GF-D8 (cell line): ENCODE measurements around the gene ERVH48-1.
A peak's percentile ranks its signal among the peaks of the same experiment; 100 is the strongest.
"Not testable (repeated sequence)": the region's sequence is repeated elsewhere in the genome, so short reads cannot be mapped to it uniquely, and the experiment has no call there.

Experiments used
- DNase-seq: peaks from one replicate; lab custom pipeline; 2025; lab: John Stamatoyannopoulos, UW

ERVH48-1 gene

GRCh38 chr21:42939582-42940413, 14.4 kb upstream of the ERVH48-1 start:
- DNase-seq = peak; percentile 75

GRCh38 chr21:42938606-42938995, 13.2 kb upstream of the ERVH48-1 start:
- DNase-seq = not testable (repeated sequence)

GRCh38 chr21:42937960-42938605, 12.7 kb upstream of the ERVH48-1 start:
- no peak for DNase-seq

- not testable (repeated sequence) for DNase-seq
These were observed 11.9 kb upstream of the ERVH48-1 start for GRCh38 chr21:42937034-42937940.

- DNase-seq = not testable (repeated sequence)
These were observed 10.9 kb upstream of the ERVH48-1 start for GRCh38 chr21:42936360-42936759.

- not testable (repeated sequence) for DNase-seq
These were observed 8.5 kb upstream of the ERVH48-1 start for GRCh38 chr21:42933973-42934372.

GRCh38 chr21:42933137-42933970, 7.9 kb upstream of the ERVH48-1 start:
- DNase-seq = not testable (repeated sequence)

- not testable (repeated sequence) for DNase-seq
These were observed 7.1 kb upstream of the ERVH48-1 start for GRCh38 chr21:42932378-42933136.

GRCh38 chr21:42931560-42932235, 6.3 kb upstream of the ERVH48-1 start:
- peak; percentile 23 for DNase-seq

GRCh38 chr21:42929969-42930368, 4.5 kb upstream of the ERVH48-1 start:
- no peak for DNase-seq

GRCh38 chr21:42927474-42928200, 2.2 kb upstream of the ERVH48-1 start:
- not testable (repeated sequence) for DNase-seq

- no peak for DNase-seq
These were observed 1.0 kb downstream of the ERVH48-1 start for GRCh38 chr21:42924433-42924751.

GRCh38 chr21:42923553-42924432, 1.6 kb downstream of the ERVH48-1 start:
- peak; percentile 97 for DNase-seq

GRCh38 chr21:42922918-42923317, 2.5 kb downstream of the ERVH48-1 start:
- no peak for DNase-seq

- DNase-seq = no peak
These were observed 3.5 kb downstream of the ERVH48-1 start for GRCh38 chr21:42921927-42922326.

GRCh38 chr21:42918291-42918690, 7.1 kb downstream of the ERVH48-1 start:
- DNase-seq = no peak

- DNase-seq = no peak
These were observed 12.0 kb downstream of the ERVH48-1 start for GRCh38 chr21:42913476-42913875.

- DNase-seq = not testable (repeated sequence)
These were observed 13.5 kb downstream of the ERVH48-1 start for GRCh38 chr21:42911920-42912319.
